ENCODE measurements around the gene TOR2A. TPM values are rescaled to one million over a fixed set of nuclear protein-coding genes. Genes with fewer than 3 reads are reported as not detected.

TOR2A gene
- total and polyA plus RNA-seq, 2 of the 8 experiments (the other 6 are each of a cell fraction or from before 2014, with no cell fraction given) = 18.7 to 24.9 TPM

DNA sequence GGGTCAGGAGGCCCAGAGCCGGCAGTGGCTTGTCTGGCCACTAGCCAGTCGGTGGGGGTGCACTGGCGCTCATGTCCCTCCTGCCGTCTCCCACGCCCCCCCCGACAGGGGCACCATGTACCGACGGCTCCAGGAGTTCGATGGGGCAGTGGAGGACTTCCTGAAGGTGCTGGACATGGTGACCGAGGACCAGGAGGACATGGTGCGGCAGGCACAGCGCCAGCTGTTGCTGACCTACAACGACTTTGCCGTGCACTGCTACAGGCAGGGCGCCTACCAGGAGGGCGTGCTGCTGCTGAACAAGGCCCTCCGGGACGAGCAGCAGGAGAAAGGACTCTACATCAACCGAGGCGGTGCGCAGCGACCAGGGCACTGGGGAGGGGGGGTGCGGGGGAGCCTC is 11.1 kb downstream of the TOR2A start (continued):
- TF ChIP-seq SP4 (IDR thresholded peaks at IDR 0.05; ENCODE audit: low read length) (no peak), TCF12 (IDR thresholded peaks at IDR 0.05; ENCODE audit: low read depth, low read length) (no peak), CTBP2 (IDR thresholded peaks at IDR 0.05; ENCODE audit: borderline replicate concordance, insufficient read depth, insufficient read length, low read length) (no peak), POLR2AphosphoS5 (IDR thresholded peaks at IDR 0.05; ENCODE audit: low read depth, low read length) (no peak), E2F6 (IDR thresholded peaks at IDR 0.05) (no peak)
